ENCODE results near the gene SORCS3. TPM values are rescaled to one million over a fixed set of nuclear protein-coding genes. Genes with fewer than 3 reads are reported as not detected.

The SORCS3 gene
- total RNA-seq, 1 donor from 2014 or later, result 0.10 TPM

- DNase-seq (peak; percentile 57), ATAC-seq (peak; percentile 63)
- intact Hi-C loops (cut with micrococcal nuclease), result no loop called here
Measured at GRCh38 chr10:104642658-104643302, 1.7 kb downstream of the SORCS3 start.

GRCh38 chr10:104643303-104643663 lies 2.2 kb downstream of the SORCS3 start:
- intact Hi-C loops (cut with micrococcal nuclease), result no loop called here
- no peak for DNase-seq
- ATAC-seq, result no peak

- no peak for DNase-seq
- no peak for ATAC-seq
- intact Hi-C loops (cut with micrococcal nuclease), result no loop called here
Measured at GRCh38 chr10:104646146-104646545, 5.1 kb downstream of the SORCS3 start.

- DNase-seq (no peak), ATAC-seq (no peak)
- intact Hi-C loops (cut with micrococcal nuclease), result no loop called here
Measured at GRCh38 chr10:104648421-104648820, 7.3 kb downstream of the SORCS3 start.

GRCh38 chr10:104650072-104650471 lies 9.0 kb downstream of the SORCS3 start:
- DNase-seq, result no peak
- intact Hi-C loops (cut with micrococcal nuclease), result loop anchor here (10.0 kb wide), 1 partner anchor 125 kb away; no protein-coding TSS in a partner anchor
- ATAC-seq, result peak; percentile 50

GRCh38 chr10:104650635-104651331 lies 9.7 kb downstream of the SORCS3 start:
- DNase-seq (no peak), ATAC-seq (no peak)
- intact Hi-C loops (cut with micrococcal nuclease), result loop anchor here (10.0 kb wide), 1 partner anchor 124 kb away; no protein-coding TSS in a partner anchor

GRCh38 chr10:104657036-104657435 lies 15.9 kb downstream of the SORCS3 start:
- intact Hi-C loops (cut with micrococcal nuclease), result loop anchor here (10.0 kb wide), 1 partner anchor 118 kb away; no protein-coding TSS in a partner anchor
- DNase-seq (no peak), ATAC-seq (no peak)

- ATAC-seq (no peak), DNase-seq (no peak)
- intact Hi-C loops (cut with micrococcal nuclease), result loop anchor here (10.0 kb wide), 1 partner anchor 117 kb away; no protein-coding TSS in a partner anchor
Measured at GRCh38 chr10:104657457-104657856, 16.4 kb downstream of the SORCS3 start.

- no peak for ATAC-seq
- no peak for DNase-seq
- intact Hi-C loops (cut with micrococcal nuclease), result loop anchor here (10.0 kb wide), 1 partner anchor 117 kb away; no protein-coding TSS in a partner anchor
Measured at GRCh38 chr10:104658067-104658466, 17.0 kb downstream of the SORCS3 start.

- no peak for DNase-seq
- intact Hi-C loops (cut with micrococcal nuclease), result loop anchor here (10.0 kb wide), 1 partner anchor 115 kb away; no protein-coding TSS in a partner anchor
- ATAC-seq, result no peak
Measured at GRCh38 chr10:104659809-104660208, 18.7 kb downstream of the SORCS3 start.

GRCh38 chr10:104663076-104663475 lies 22.0 kb downstream of the SORCS3 start:
- no peak for ATAC-seq
- intact Hi-C loops (cut with micrococcal nuclease), result no loop called here
- no peak for DNase-seq

- intact Hi-C loops (cut with micrococcal nuclease), result no loop called here
- DNase-seq (no peak), ATAC-seq (no peak)
Measured at GRCh38 chr10:104663563-104663962, 22.5 kb downstream of the SORCS3 start.

GRCh38 chr10:104664205-104664604 lies 23.1 kb downstream of the SORCS3 start:
- no peak for DNase-seq
- ATAC-seq, result no peak
- intact Hi-C loops (cut with micrococcal nuclease), result no loop called here

- DNase-seq, result no peak
- intact Hi-C loops (cut with micrococcal nuclease), result no loop called here
- ATAC-seq, result no peak
Measured at GRCh38 chr10:104665174-104665573, 24.1 kb downstream of the SORCS3 start.

- ATAC-seq (no peak), DNase-seq (no peak)
- intact Hi-C loops (cut with micrococcal nuclease), result no loop called here
Measured at GRCh38 chr10:104666106-104666505, 25.0 kb downstream of the SORCS3 start.

GRCh38 chr10:104676874-104677273 lies 35.8 kb downstream of the SORCS3 start:
- no peak for ATAC-seq
- intact Hi-C loops (cut with micrococcal nuclease), result no loop called here
- no peak for DNase-seq

GRCh38 chr10:104678658-104679057 lies 37.6 kb downstream of the SORCS3 start:
- intact Hi-C loops (cut with micrococcal nuclease), result no loop called here
- ATAC-seq (no peak), DNase-seq (no peak)

- intact Hi-C loops (cut with micrococcal nuclease), result no loop called here
- DNase-seq (peak; percentile 32), ATAC-seq (peak; percentile 67)
Measured at GRCh38 chr10:104680467-104681401, 39.6 kb downstream of the SORCS3 start.

GRCh38 chr10:104681485-104681884 lies 40.4 kb downstream of the SORCS3 start:
- intact Hi-C loops (cut with micrococcal nuclease), result no loop called here
- ATAC-seq (no peak), DNase-seq (no peak)

GRCh38 chr10:104683567-104683966 lies 42.5 kb downstream of the SORCS3 start:
- ATAC-seq (no peak), DNase-seq (no peak)
- intact Hi-C loops (cut with micrococcal nuclease), result no loop called here
